ENCODE measurements around the gene GALNT3. TPM values are rescaled to one million over a fixed set of nuclear protein-coding genes. Genes with fewer than 3 reads are reported as not detected.

GALNT3 gene
- total RNA-seq, 1 experiment from 2014 or later, result 9.8 TPM

GRCh38 chr2:165835363-165835762 lies 41.3 kb upstream of the GALNT3 start:
- ATAC-seq (no peak), DNase-seq (ENCODE audit: low read depth, low spot score) (no peak)
- Histone ChIP-seq H3K27me3 (ENCODE audit: insufficient read depth, low read length) (no peaks in the 10 kb centered on the region), H3K9me3 (ENCODE audit: control insufficient read depth in 1 of 2, insufficient read depth in 1 of 2, low read depth in 1 of 2, low read length in 2 of 2) (no peaks in the 10 kb centered on the region), H4K20me1 (ENCODE audit: insufficient read depth) (no peaks in the 10 kb centered on the region), H3K9me2 (ENCODE audit: insufficient read depth) (no peaks in the 10 kb centered on the region), H2AFZ (ENCODE audit: low read depth, low read length, poor library complexity, severe bottlenecking) (no peak overlapping the region), H3K9ac (ENCODE audit: low read length) (no peak overlapping the region), H3K36me3 (ENCODE audit: control insufficient read depth in 1 of 2, insufficient read depth in 2 of 2, low read length in 2 of 2) (no peaks in the 10 kb centered on the region), H3K27ac (ENCODE audit: low read depth, low read length) (no peak overlapping the region), H3K4me1 (ENCODE audit: control insufficient read depth in 1 of 2, insufficient read depth in 2 of 2, low read length in 2 of 2) (peaks cover 0 to 4% of the 10 kb centered on the region in 2 experiments; a peak in 2 of 4 replicates), H3K4me2 (ENCODE audit: low read length) (no peak overlapping the region), H3K4me3 (replicated peaks in 1 of 2; ENCODE audit: low read depth in 1 of 2, low read length in 2 of 2) (no peak overlapping the region), H3K79me2 (ENCODE audit: insufficient read depth, low read length) (no peaks in the 10 kb centered on the region)
- CTCF ChIA-PET, result no interaction called here
- BruUV-seq (replicated peaks), result no TSS peak
- RAD21 ChIA-PET (ENCODE audit: low non-redundant PET in 1 of 2, low total read pairs in 2 of 2, uncharacterized antibody in 2 of 2, unreplicated experiment in 2 of 2), result no interaction called here
- POLR2A ChIA-PET, result no interaction called here
- intact Hi-C loops (cut with micrococcal nuclease), result no loop called here
- TF ChIP-seq POLR2A (IDR thresholded peaks at IDR 0.05; ENCODE audit: borderline replicate concordance, extremely low read depth, insufficient read depth, insufficient read length), result no peak
- no peak for TF ChIP-seq SRF (IDR thresholded peaks at IDR 0.05; ENCODE audit: low read depth)
- no peak for TF ChIP-seq CTCF (IDR thresholded peaks at IDR 0.05 in 2 of 3, conservative IDR thresholded peaks at IDR 0.05 in 1 of 3; ENCODE audit: borderline replicate concordance in 1 of 3, insufficient read depth in 1 of 3, low read depth in 2 of 3, low read length in 2 of 3)
- no peak for TF ChIP-seq ZNF274 (IDR thresholded peaks at IDR 0.05; ENCODE audit: low read depth, low read length)
- TF ChIP-seq POLR2AphosphoS5 (IDR thresholded peaks at IDR 0.05; ENCODE audit: low read depth, low read length), result no peak
- no peak for TF ChIP-seq CEBPB (IDR thresholded peaks at IDR 0.05; ENCODE audit: low read depth)
- no peak for TF ChIP-seq MAX (IDR thresholded peaks at IDR 0.05)
- TF ChIP-seq EZH2 (IDR thresholded peaks at IDR 0.05), result no peak
- TF ChIP-seq SIN3A (IDR thresholded peaks at IDR 0.05; ENCODE audit: low read depth), result no peak
- TF ChIP-seq, protein P1, sequence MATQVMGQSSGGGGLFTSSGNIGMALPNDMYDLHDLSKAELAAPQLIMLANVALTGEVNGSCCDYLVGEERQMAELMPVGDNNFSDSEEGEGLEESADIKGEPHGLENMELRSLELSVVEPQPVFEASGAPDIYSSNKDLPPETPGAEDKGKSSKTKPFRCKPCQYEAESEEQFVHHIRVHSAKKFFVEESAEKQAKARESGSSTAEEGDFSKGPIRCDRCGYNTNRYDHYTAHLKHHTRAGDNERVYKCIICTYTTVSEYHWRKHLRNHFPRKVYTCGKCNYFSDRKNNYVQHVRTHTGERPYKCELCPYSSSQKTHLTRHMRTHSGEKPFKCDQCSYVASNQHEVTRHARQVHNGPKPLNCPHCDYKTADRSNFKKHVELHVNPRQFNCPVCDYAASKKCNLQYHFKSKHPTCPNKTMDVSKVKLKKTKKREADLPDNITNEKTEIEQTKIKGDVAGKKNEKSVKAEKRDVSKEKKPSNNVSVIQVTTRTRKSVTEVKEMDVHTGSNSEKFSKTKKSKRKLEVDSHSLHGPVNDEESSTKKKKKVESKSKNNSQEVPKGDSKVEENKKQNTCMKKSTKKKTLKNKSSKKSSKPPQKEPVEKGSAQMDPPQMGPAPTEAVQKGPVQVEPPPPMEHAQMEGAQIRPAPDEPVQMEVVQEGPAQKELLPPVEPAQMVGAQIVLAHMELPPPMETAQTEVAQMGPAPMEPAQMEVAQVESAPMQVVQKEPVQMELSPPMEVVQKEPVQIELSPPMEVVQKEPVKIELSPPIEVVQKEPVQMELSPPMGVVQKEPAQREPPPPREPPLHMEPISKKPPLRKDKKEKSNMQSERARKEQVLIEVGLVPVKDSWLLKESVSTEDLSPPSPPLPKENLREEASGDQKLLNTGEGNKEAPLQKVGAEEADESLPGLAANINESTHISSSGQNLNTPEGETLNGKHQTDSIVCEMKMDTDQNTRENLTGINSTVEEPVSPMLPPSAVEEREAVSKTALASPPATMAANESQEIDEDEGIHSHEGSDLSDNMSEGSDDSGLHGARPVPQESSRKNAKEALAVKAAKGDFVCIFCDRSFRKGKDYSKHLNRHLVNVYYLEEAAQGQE (IDR thresholded peaks at IDR 0.05; ENCODE audit: low read depth), result no peak
- TF ChIP-seq JUND (IDR thresholded peaks at IDR 0.05), result no peak
- no peak for TF ChIP-seq RAD21 (IDR thresholded peaks at IDR 0.05; ENCODE audit: low read depth)
- no peak for TF ChIP-seq ELF1 (IDR thresholded peaks at IDR 0.05; ENCODE audit: borderline replicate concordance, low read depth)
- no peak for TF ChIP-seq ATF3 (IDR thresholded peaks at IDR 0.05)
- no peak for TF ChIP-seq FOSL1 (IDR thresholded peaks at IDR 0.05; ENCODE audit: low read depth)
- TF ChIP-seq YY1 (IDR thresholded peaks at IDR 0.05; ENCODE audit: extremely low read depth, insufficient replicate concordance, low read depth, low read length), result no peak
